CD14-positive monocyte (primary cell): ENCODE data around the gene PLEKHA7. TPM values are rescaled to one million over a fixed set of nuclear protein-coding genes. Genes with fewer than 3 reads are reported as not detected.
A peak's percentile ranks its signal among the peaks of the same experiment; 100 is the strongest.

ENCODE experiments used
- DNase-seq, 3 donors: peaks; one replicate each; pipeline ENCODE4 v3.0.0-alpha.2; 2011 to 2022
- H2AFZ ChIP-seq: 2 replicates; pipeline ENCODE4 v1.6.0; 2012; ENCODE audit warnings: mild to moderate bottlenecking, low read depth, low read length, inconsistent platforms; ENCODE audit not compliant: insufficient read depth, poor library complexity, severe bottlenecking
- H3K27ac ChIP-seq, 2 donors: 1 replicate in 1 of 2; 2 replicates in 1 of 2; pipeline ENCODE4 v1.5.1; 2012 to 2013; ENCODE audit warnings: low read length in 2 of 2, control low read depth in 1 of 2, inconsistent platforms in 1 of 2, low read depth in 1 of 2, mild to moderate bottlenecking in 1 of 2
- H3K27me3 ChIP-seq, 2 donors: one replicate each; pipeline versions ENCODE4 v1.6.0 to v1.6.1; 2011 to 2013; ENCODE audit warnings: low read length in 2 of 2; ENCODE audit not compliant: control insufficient read depth in 2 of 2, insufficient read depth in 2 of 2
- H3K36me3 ChIP-seq, 2 donors: replicated peaks in 1 of 2; 1 replicate in 1 of 2; 2 replicates in 1 of 2; pipeline versions ENCODE4 v1.5.1 to v1.6.1; 2012 to 2013; ENCODE audit warnings: low read length in 2 of 2, control low read depth in 1 of 2, inconsistent platforms in 1 of 2, mild to moderate bottlenecking in 1 of 2; ENCODE audit not compliant: insufficient read depth in 2 of 2, control insufficient read depth in 1 of 2
- H3K4me1 ChIP-seq, 2 donors: 1 replicate in 1 of 2; 2 replicates in 1 of 2; pipeline versions ENCODE4 v1.5.1 to v1.6.1; 2012 to 2013; ENCODE audit warnings: low read length in 2 of 2, control low read depth in 1 of 2, inconsistent platforms in 1 of 2, mild to moderate bottlenecking in 1 of 2, moderate library complexity in 1 of 2; ENCODE audit not compliant: insufficient read depth in 2 of 2, control insufficient read depth in 1 of 2
- H3K4me2 ChIP-seq: replicated peaks from 2 replicates; pipeline ENCODE3; 2012; ENCODE audit warnings: low read length, moderate library complexity, mild to moderate bottlenecking; ENCODE audit not compliant: poor library complexity, severe bottlenecking; ENCODE audit errors: extremely low read depth
- H3K4me3 ChIP-seq, 3 experiments: fragments of 200-600 bp in 1 of 3; sonication (generic) in 1 of 3; replicated peaks in 1 of 3; 1 replicate in 2 of 3; 2 replicates in 1 of 3; pipeline ENCODE4 v1.5.1; 2011 to 2013; ENCODE audit warnings: low read length in 3 of 3, mild to moderate bottlenecking in 3 of 3, control low read depth in 2 of 3, low read depth in 2 of 3, inconsistent platforms in 1 of 3, moderate library complexity in 1 of 3
- H3K79me2 ChIP-seq: 2 replicates; pipeline ENCODE4 v1.6.0; 2012; ENCODE audit warnings: mild to moderate bottlenecking, control low read depth, inconsistent platforms, low read length, moderate library complexity; ENCODE audit not compliant: insufficient read depth
- H3K9ac ChIP-seq: 2 replicates; pipeline ENCODE4 v1.6.0; 2017; ENCODE audit warnings: low read length, mild to moderate bottlenecking; ENCODE audit not compliant: insufficient read depth, poor library complexity, severe bottlenecking
- H3K9me3 ChIP-seq, 2 donors: replicated peaks in 1 of 2; 1 replicate in 1 of 2; 2 replicates in 1 of 2; pipeline versions ENCODE4 v1.5.1 to v1.6.1; 2012 to 2013; ENCODE audit warnings: low read length in 2 of 2, control low read depth in 1 of 2; ENCODE audit not compliant: control insufficient read depth in 1 of 2, insufficient read depth in 1 of 2
- H4K20me1 ChIP-seq: 2 replicates; pipeline ENCODE4 v1.6.0; 2012; ENCODE audit warnings: mild to moderate bottlenecking, low read length, control low read depth, moderate library complexity; ENCODE audit not compliant: insufficient read depth
- H3K27ac Mint-ChIP-seq, 7 donors: one replicate each; pipeline ENCODE4 v1.8.0; 2020; ENCODE audit warnings: mild to moderate bottlenecking in 7 of 7, mixed read lengths in 7 of 7, moderate library complexity in 6 of 7, inconsistent platforms in 2 of 7
- H3K27me3 Mint-ChIP-seq, 3 donors: one replicate each; pipeline ENCODE4 v1.8.0; 2021 to 2022; ENCODE audit warnings: low read depth in 3 of 3, mild to moderate bottlenecking in 3 of 3, mixed read lengths in 3 of 3, moderate library complexity in 3 of 3, inconsistent platforms in 1 of 3
- H3K36me3 Mint-ChIP-seq, 2 donors: one replicate each; pipeline ENCODE4 v1.8.0; 2020; ENCODE audit warnings: mixed read lengths in 2 of 2, inconsistent platforms in 1 of 2, mild to moderate bottlenecking in 1 of 2
- H3K4me1 Mint-ChIP-seq: one replicate; pipeline ENCODE4 v1.8.0; 2020; ENCODE audit warnings: mild to moderate bottlenecking, mixed read lengths
- H3K4me3 Mint-ChIP-seq, 2 donors: one replicate each; pipeline ENCODE4 v1.8.0; 2020; ENCODE audit warnings: mild to moderate bottlenecking in 2 of 2, mixed read lengths in 2 of 2, moderate library complexity in 1 of 2
- H3K9me3 Mint-ChIP-seq, 7 donors: one replicate each; pipeline ENCODE4 v1.8.0; 2020 to 2022; ENCODE audit warnings: mixed read lengths in 7 of 7, mild to moderate bottlenecking in 6 of 7, moderate library complexity in 6 of 7, inconsistent platforms in 2 of 7
- WGBS: methylation state at CpG from one replicate; pipeline ENCODE4 v1.1.5; 2013; ENCODE audit warnings: missing lambda C conversion rate; ENCODE audit not compliant: insufficient coverage; 5-methylcytosine and 5-hydroxymethylcytosine counted together
- intact Hi-C, 2 donors: fragments of 100-400 bp; cut with micrococcal nuclease; formaldehyde crosslinking; loops; one replicate each; pipeline versions ENCODE4 v1.15.0 to v1.15.1; 2023
- polyA plus RNA-seq, 3 donors: library from polyadenylated mRNA; depleted of rRNA in 1 of 3; unstranded in 2 of 3; stranded (reverse) in 1 of 3; fragments of 300-500 nt in 2 of 3; fragments of >200 nt in 1 of 3; fragmentation: Illumina TruSeq in 2 of 3; gene quantifications; 1 replicate in 2 of 3; 2 replicates in 1 of 3; pipeline ENCODE4 v1.2.3, GENCODE V29; 2012 to 2021
- TF ChIP-seq, protein P1 (sequence below): fragments of 200-600 bp; IDR thresholded peaks from one replicate; pipeline ENCODE4 v1.8.0; 2022; ENCODE audit warnings: antibody characterized with exemption, mild to moderate bottlenecking

PLEKHA7 gene
- polyA plus RNA-seq, 3 donors = 0.05 to 0.92 (median 0.22) TPM

DNA sequence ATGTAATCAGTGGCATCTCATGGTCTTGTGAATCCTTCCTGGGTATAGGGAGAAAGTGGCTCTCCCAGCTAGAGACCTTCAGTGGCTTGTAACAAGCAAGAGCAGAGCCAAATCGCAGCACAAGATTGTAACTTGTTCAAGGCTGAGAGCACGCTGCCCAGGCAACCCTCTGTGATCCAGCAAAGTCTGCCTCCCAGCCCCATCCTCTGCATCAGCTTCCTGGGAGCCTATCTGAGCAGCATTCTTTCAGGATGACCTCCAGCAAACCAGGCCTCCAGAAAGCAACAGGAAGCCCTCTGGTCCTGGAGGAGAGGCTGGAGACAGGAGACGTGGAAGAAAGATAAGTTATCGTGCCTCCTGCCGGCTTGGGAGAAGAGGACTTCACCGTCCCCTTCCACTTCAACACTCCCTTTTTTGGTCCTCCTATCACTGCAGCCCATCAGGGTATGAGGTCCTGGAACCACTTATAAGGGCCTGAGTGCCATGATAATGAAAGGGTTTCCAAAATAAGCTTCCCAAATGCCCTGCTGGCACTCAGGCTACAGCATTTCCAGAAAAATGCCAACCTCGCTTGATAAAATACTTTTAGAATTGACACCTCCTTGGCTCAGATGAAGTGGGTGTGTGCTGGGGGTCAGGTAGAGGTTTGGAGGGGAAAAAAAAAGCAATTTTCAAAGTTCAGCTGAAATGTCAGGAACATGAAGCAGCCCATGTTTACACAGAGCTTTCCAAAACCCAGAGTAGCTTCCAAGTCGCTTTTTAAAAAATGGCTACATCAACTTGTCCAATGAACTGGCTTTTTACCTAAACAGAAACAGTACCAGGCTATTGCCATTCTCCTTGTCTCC, 80.2 kb downstream of the PLEKHA7 start:
- no peak for DNase-seq
- no peak overlapping the region for H3K27ac ChIP-seq
- Mint-ChIP-seq H3K9me3 (no peaks in the 10 kb centered on the region), H3K27me3 (peaks cover 5 to 7% (median 7%) of the 10 kb centered on the region in 3 donors), H3K4me3 (no peak overlapping the region), H3K27ac (no peak overlapping the region), H3K4me1 (no peaks in the 10 kb centered on the region), H3K36me3 (no peaks in the 10 kb centered on the region)
- 100% methylated on average over 2 of the region's 8 CpGs for WGBS
- no peaks in the 10 kb centered on the region for H3K9me3 ChIP-seq
- no peak overlapping the region for H3K4me2 ChIP-seq
- H3K27me3 ChIP-seq = no peaks in the 10 kb centered on the region
- H4K20me1 ChIP-seq = no peaks in the 10 kb centered on the region
- H2AFZ ChIP-seq = no peak overlapping the region
- H3K36me3 ChIP-seq = no peaks in the 10 kb centered on the region
- H3K4me1 ChIP-seq = no peaks in the 10 kb centered on the region
- intact Hi-C loops = no loop called here
- no peaks in the 10 kb centered on the region for H3K79me2 ChIP-seq
- TF ChIP-seq, protein P1, sequence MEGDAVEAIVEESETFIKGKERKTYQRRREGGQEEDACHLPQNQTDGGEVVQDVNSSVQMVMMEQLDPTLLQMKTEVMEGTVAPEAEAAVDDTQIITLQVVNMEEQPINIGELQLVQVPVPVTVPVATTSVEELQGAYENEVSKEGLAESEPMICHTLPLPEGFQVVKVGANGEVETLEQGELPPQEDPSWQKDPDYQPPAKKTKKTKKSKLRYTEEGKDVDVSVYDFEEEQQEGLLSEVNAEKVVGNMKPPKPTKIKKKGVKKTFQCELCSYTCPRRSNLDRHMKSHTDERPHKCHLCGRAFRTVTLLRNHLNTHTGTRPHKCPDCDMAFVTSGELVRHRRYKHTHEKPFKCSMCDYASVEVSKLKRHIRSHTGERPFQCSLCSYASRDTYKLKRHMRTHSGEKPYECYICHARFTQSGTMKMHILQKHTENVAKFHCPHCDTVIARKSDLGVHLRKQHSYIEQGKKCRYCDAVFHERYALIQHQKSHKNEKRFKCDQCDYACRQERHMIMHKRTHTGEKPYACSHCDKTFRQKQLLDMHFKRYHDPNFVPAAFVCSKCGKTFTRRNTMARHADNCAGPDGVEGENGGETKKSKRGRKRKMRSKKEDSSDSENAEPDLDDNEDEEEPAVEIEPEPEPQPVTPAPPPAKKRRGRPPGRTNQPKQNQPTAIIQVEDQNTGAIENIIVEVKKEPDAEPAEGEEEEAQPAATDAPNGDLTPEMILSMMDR = no peak
- H3K9ac ChIP-seq = no peak overlapping the region
- H3K4me3 ChIP-seq = no peak overlapping the region

DNA sequence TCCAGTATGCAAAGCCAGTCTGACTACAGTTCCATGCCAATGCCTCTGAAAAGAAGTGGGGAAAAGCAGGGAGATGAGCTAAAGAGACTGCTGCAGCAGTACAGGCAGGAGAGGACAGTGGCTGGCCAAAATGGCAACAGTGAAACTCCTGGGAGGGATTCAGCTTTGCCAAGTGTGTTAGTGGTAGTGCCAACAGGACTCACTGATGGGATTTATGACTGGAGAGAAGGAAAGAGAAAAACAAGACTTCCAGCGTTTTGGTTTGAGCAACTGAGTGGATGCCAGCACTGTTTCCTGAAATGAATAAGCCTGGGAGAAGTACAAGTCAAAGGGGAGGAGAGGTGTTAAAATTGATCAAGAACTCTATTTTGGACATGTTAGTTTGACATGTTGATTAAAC, 80.9 kb downstream of the PLEKHA7 start:
- intact Hi-C loops = no loop called here
- peaks cover 5 to 10% (median 7%) of the 10 kb centered on the region in 3 donors for H3K27me3 Mint-ChIP-seq
- TF ChIP-seq, protein P1 = no peak
- DNase-seq = no peak
- Histone ChIP-seq H4K20me1 (no peaks in the 10 kb centered on the region), H2AFZ (no peak overlapping the region), H3K36me3 (no peaks in the 10 kb centered on the region), H3K27ac (no peak overlapping the region), H3K4me2 (no peak overlapping the region), H3K9ac (no peak overlapping the region), H3K9me3 (no peaks in the 10 kb centered on the region), H3K4me3 (no peak overlapping the region), H3K27me3 (no peaks in the 10 kb centered on the region), H3K79me2 (no peaks in the 10 kb centered on the region), H3K4me1 (no peaks in the 10 kb centered on the region)
- no peaks in the 10 kb centered on the region for H3K4me1 Mint-ChIP-seq
- no peaks in the 10 kb centered on the region for H3K36me3 Mint-ChIP-seq
- H3K27ac Mint-ChIP-seq = peak overlapping the region in 1 of 7 donors; percentile 34
- 60% methylated on average over 1 of the region's 1 CpG for WGBS
- H3K4me3 Mint-ChIP-seq = no peak overlapping the region
- H3K9me3 Mint-ChIP-seq = no peaks in the 10 kb centered on the region
